Measurements from ENCODE around the gene ZNF333.
"Not testable (repeated sequence)": the region's sequence is repeated elsewhere in the genome, so short reads cannot be mapped to it uniquely, and the experiment has no call there.

The ZNF333 gene

DNA sequence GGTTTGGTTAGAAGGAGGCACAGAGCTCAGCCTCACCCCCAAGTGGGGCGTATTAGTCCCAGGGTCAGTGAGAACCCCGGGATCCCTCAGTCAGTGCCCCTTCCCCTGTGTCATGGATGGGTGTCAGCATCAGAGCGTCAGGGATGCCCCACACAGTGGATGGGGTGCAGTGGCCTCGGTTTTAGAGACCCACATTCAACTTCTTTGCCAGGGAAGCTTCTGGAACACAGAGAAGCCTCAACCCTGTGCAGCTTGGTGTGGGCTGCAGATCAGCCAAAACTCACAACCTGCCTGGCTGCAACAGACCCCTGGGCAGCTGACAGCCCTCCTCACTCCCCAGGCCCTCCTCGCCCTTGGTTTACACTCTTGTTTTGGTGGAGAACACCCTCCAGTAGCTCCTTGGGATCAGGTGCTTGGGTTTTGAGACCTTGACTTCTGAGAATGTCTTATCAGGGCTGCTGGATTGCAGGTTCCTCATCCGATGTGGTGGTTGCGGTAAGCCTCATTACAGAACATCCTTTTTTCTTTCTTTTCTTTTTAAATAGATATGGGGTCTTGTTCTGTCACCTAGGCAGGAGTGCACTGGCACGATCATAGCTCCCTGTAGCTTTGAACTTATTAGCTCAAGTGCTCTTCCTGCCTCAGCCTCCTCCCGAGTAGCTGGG, 11.0 kb downstream of the ZNF333 start:
- no peak for DNase-seq

DNA sequence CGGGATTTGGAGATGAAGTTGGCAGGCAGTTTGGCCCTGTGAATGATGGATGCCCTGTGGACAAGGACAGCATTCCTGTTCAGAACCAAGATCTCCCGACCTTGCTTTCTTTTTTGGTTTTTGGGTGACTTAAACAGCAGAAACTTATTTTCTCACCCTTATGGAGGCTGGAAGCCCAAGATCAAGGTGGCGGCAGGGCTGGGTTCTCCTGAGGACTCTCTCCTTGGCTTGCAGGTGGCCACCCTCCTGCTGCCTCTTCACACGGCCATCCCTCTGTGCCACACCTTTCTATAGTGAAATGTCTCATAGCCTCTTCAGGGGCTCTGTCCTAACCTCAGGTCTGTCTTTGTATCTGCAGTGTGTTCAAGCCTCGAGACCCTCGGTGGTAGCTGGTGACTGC, 14.0 kb downstream of the ZNF333 start:
- DNase-seq: no peak

DNA sequence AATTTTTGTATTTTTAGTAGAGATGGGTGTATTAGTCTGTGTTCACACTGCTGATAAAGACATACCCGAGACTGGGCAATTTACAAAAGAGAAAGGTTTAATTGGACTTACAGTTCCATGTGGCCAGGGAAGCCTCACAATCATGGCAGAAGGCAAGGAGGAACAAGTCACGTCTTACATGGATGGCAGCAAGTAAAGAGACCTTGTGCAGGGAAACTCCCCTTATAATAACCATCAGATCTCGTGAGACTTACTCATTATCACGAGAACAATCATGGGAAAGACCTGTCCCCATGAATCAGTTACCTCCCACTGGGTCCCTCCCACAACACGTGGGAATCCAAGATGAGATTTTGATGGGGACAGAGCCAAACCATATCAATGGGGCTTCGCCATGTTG, 14.6 kb downstream of the ZNF333 start:
- no peak for DNase-seq

DNA sequence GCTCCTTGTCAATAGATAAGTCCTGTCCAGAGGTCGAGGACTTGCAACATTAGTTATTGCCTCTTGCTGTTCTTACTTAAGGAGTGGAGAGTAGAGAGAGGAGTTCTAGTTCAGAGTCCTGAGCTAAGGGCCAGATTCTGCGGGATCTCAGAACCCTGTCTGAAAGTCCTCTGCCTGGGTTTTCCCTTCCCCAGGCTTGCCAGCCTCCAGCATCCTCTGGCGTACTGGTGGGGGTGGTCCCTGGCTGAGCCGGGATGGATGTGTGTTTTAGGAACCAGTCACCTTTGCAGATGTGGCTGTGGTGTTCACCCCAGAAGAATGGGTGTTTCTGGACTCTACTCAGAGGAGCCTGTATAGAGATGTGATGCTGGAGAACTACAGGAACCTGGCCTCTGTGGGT, 26.0 kb downstream of the ZNF333 start:
- DNase-seq: no peak

DNA sequence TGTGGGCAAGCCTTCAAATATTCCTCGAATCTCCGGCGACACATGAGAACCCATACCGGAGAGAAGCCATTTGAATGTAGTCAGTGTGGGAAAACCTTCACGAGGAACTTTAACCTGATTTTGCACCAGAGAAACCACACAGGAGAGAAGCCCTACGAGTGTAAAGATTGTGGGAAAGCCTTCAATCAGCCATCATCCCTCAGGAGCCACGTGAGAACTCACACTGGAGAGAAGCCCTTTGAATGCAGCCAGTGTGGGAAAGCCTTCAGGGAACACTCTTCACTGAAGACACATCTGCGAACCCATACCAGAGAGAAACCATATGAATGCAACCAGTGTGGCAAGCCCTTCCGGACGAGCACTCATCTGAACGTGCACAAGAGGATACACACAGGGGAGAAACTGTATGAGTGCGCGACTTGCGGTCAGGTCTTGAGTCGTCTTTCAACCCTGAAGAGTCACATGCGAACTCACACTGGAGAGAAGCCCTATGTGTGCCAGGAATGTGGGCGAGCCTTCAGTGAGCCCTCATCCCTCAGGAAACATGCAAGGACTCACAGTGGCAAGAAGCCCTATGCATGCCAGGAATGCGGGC, 28.8 kb downstream of the ZNF333 start:
- no peak for DNase-seq

DNA sequence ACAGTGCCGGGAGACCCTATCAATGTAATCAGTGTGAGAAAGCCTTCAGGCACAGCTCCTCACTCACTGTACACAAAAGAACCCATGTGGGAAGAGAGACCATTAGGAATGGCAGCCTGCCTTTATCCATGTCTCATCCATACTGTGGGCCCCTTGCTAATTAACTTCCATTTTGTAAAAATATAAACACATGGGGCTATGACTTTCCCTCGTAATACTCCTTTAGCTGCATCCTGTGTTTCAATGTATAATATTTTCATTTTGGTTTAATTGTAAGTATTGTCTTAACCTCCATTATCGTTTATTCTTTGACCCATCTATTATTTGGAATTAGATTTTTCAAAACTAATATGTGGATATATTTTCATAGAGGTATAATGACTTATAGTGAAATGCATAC, 29.3 kb downstream of the ZNF333 start:
- DNase-seq: no peak

DNA sequence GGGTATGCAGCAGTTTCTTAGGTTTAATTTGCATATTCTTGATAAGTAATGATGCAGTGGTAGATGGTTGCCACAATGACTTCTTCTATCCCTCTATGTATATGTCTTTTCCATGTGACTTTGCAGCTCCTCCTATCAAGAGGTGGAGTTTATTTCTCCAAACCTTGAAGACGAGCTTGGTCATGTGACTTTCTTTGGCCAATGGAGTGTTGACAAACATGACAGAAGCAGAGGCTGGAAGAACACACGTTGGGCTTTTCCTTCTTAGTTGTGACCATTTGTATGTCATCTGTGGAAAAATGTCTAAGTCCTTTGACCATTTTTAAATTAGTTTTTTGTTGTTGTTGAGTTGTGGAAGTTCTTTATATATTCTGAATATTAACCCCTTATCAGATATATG, 32.3 kb downstream of the ZNF333 start:
- DNase-seq: no peak

DNA sequence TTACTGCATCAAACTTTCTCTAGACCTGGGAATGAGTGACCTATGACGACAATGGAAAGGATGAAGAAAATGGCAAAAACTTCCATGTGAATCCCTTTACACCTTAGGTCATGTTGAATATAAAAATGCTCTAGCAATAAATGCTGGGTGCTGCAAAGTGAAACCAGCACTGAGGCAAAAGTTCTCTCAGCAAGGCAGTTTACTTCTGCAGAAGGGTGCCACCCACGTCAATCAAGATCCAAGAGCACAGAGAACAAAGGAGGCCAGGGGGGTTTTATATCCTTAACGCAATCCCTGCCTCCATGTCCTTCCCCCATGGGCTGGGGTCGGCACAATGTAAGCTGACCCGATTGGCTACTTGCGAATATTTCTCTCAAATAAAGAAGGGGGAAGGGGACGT, 38.7 kb downstream of the ZNF333 start:
- no peak for DNase-seq

DNA sequence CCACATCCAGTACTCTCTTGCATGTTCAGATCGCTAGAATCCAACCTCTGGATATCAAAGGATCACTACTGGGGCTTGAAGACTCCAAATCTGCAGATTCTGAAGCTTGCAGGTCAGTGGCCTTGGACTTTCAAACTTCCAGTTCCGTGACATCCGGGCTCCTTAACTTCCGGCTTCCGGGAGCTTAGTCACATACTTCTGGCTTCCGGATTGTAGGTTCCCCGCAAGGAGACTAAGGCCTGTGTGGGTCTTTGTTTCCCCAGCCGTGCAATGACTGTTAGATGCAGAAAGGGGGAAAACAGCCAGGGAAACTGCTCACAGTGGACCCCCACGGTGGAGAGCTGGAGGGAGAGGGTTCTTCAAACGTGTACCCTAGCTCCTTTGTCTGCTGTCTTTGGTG, 41.4 kb downstream of the ZNF333 start:
- DNase-seq: no peak

DNA sequence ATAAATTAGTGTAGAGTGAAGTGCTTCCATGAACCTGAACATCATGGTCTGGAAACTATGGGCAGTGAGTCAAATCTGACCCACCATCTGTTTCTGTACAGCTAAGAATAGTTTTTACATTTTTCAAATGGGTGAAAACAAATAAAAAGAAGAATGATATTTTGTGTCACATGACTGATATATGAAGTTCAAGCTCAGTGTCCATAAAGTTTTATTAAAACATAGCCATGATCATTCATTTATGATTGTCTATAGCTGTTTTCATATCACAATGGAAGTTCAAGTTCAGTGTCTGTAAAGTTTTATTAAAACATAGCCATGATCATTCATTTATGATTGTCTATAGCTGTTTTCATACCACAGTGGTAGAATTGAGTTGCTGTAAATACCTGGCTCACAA, 42.7 kb downstream of the ZNF333 start:
- DNase-seq: no peak

DNA sequence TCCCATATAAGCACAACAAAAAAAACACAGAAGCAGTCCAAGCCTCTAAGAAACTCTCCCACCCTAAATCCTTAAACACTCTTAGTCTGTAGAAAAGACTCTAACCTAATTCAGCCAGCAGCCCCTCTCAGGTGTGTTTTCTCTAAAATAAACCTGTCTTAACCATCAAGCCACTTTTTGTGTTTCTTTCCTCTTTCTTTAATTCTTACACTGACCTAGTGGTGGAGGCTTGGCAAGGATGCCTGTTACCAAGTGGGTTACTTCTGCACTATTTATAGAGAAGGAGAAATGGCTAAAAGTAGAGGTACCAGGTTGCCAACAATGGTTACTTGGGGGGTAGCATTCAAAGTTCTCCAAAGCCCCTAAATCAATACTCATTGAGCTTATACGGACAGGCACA, 43.7 kb downstream of the ZNF333 start:
- no peak for DNase-seq

DNA sequence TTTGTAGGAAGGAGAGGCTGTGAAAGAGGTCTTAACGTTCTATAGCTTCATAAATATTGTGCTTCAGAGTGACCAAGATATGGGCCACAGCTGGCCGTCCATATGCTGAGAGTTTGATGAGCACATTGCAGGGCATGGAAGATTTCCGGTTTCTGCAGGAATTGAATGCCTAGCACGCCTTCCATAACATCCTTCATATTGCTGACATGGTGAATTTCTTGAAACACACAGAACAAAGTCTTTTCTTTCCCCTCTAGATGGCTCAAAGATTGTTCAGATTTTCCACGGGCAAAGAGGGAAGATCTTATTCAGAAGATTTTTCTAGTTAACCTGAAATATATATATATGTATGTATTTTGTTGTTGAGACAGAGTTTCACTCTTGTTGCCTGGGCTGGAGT, 46.1 kb downstream of the ZNF333 start:
- DNase-seq: no peak

DNA sequence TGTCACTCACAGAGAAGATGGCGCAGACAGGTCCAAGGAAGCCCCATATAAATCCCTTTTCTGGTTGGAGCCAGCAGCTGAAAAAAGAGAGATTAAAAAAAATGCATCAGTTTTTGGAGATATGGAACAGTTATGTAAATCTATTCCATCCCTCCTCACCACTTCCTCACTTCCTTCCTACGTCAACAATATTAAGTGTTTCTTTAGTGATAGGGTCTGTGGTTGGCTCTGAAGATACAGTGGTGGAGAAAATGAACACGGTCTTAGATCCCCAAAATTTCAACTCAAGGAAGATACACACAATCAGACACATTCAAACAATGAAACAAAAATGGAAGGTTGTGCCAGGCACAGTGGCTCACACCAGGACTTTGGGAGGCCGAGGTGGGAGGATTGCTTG, 57.0 kb downstream of the ZNF333 start:
- DNase-seq: no peak

DNA sequence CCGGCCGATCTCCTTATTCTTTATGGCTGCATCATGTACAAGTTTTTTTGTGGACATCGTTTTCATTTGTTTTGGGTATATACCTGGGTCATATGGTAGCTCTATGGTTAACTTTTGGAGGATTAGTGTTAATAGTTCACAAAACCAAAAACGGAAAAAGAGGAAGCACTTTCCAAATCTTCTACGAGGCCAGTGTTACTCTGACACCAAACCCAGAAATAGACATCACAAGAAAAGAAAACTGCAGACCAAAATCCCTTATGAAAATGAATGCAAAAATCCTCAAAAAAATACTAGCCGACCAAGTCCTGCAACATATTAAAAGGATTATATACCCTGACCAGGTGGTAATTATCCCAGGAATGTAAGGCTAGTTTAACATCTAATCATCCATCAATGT, 58.8 kb downstream of the ZNF333 start:
- no peak for DNase-seq

DNA sequence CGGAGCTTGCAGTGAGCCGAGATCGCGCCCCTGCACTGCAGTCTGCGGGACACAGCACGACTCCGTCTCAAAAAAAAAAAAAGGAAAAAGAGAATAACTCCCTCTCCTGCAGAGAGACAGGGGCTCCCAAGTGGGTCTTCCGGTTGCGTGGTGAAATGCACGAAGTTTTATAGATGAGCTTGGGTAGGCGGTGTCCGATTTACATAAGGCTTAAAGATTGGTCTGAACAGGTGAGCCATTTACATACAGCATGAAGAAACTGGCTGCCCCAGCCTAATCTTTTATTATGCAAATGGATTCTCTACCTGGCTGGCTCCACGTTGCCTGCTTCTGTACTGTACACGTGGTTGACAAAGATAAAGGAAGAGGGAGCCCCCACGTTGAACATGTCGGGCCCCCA, 69.0 kb downstream of the ZNF333 start:
- no peak for DNase-seq

DNA sequence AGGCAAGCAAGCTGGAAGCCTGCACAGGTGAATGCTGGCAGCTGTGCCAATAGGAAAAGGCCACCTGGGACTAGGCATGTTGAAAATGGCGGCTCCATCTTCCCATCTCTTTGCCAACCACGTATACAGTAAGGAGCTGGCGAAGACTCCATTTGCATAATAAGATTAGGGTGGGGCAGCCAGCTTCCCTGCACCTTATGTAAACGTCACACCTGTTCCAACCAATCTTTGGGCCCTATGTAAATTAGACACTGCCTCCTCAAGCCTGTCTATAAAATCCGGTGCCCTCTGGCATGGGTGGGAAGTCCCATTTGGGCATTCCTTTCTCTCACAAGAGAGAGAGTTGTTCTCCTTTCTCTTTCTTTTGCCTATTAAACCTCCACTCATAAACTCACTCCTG, 71.8 kb downstream of the ZNF333 start:
- DNase-seq: no peak

DNA sequence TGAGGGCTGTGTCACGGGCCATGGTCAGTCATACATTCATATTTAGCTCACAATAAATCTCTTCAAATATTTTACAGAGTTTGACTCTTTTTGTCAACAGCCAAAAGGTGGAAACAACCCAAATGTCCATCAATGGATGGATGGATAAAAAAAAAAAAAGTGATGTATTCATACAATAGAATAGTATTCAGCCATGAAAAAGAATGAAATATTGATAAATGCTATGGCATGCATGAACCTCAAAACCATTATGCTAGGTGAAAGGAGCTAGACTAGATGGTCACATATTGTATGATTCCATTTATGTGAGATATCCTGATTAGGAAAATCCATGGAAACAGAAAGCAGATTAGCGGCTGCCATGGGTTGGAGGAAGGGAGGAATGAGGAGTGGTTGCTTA, 72.3 kb downstream of the ZNF333 start:
- DNase-seq: no peak

DNA sequence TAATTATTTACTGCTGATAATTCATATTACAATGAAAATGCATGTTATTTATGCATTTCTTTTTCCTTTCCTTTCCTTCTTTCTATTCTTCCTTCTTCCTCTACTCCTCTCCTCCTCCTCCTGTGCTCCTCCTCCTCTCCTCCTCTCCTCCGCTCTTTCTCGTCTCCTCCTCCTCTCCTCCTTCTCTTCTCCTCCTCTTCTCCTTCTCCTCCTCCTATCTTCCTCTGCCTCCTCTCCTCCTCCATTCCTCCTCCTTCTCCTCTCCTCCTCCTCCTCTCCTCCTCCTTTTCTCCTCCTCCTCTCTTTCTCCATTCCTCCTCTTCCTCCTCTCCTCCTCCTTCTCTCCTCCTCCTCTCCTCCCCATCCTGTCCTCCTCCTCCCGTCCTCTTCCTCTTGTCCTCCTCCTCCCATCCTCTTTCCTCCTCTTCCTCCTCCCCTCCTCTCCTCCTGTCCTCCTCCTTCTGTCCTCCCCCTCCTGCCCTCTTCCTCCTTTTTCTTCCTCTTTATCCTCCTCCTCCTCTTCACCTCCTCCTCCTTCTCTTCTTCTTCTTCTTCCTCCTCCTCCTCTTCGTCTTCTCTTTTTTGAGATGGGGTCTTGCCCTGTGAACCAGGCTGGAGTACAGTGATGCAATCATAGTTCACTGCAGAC, 73.8 kb downstream of the ZNF333 start:
- no peak for DNase-seq

DNA sequence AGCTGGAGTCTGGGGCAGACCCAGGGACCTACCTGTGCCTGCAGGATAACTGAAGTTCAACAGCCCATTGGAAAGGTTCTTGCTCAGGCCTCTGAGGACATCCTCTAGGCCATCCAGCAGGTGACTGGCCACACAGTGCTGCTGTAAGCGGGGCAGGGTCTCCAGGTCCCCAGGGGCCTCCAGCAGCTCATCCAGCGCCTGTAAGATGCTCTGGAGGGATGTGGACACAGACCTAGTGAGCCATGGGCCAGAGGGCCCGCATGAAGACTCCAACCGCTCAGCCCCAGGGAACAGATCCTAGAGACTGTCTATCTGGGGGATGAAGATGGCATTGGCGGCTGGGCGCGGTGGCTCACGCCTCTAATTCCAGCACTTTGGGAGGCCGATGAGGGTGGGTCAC, 74.6 kb downstream of the ZNF333 start:
- DNase-seq: no peak

DNA sequence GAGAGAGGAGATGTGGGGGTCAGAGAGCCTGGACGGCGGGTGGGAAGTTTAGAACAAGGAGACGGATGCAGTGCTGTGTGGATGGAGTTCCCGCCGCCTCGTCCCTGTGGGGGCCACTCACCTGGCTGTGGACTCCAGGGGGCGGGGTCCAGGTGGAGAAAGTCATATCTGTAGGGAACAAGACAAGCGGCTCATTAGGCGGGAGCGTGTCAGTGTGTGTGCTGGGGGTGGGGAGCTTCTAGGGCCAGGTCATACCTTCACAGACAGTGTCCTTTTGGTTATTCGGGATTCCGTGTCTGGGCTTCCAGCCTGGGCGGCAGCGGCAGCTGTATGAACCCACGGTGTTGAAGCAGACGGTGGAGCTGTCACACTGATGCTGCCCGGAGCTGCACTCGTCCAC, 75.6 kb downstream of the ZNF333 start:
- not testable (repeated sequence) for DNase-seq

DNA sequence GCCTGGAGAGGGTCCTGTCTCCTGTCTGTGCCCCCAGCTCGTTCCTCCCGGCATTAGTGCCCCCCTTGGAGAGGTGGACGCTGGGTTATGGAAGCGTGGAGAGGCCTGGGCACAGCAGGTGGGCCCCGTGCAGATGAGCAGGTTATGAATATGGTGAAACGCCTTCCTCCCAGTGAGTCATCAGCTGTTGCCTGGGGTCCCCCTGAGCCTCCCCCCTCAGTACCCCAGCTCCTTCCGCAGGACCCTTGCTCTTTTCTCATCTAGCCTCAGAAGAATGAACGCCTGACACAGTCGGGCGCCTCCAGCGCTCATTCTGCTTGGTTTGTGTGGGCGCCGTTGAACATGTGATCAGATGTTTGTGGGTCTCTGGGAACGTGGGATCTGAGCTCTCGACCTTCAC, 76.0 kb downstream of the ZNF333 start:
- not testable (repeated sequence) for DNase-seq

DNA sequence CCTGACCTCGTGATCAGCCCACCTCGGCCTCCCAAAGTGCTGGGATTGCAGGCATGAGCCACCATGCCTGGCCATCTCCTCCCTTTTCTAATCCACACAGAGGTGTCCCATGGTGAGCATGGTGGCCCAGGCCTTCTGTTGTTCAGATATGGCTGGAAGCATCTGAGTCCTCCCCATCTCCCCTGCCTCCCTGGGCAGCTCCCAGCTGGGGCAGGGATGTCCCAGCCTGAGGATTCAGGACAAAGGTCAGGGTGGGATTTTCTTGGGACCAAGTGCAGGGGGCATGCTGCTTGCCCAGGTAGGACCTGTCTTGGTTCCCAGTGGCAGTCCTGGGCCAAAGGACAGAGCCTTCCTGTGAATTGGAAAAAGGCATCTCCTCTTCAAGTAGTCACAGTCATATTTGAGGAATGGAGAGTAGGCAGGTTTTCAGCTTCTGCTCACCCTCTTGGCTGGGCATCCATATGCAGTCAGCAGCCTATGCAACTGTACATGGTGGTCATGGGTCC, 77.7 kb downstream of the ZNF333 start:
- DNase-seq: no peak

DNA sequence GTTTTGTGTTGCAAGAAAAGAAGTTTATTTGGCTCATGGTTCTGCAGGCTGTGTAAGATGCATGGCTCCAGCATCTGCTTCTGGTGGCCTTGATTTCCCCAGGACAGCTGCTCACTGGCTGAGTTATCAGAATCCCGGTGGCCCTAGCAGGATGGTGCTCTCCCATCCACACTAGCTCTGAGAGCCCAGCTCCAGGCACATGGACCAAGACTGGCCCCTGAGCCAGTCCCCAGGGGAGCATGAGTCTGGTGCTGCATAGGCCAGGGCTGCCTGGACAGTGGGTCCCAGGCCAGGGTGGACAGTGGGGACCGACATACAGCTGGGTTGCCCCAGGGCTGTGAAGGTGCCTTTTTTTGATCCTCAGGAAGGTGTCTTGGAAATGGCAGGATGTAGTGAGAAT, 78.2 kb downstream of the ZNF333 start:
- DNase-seq: no peak

DNA sequence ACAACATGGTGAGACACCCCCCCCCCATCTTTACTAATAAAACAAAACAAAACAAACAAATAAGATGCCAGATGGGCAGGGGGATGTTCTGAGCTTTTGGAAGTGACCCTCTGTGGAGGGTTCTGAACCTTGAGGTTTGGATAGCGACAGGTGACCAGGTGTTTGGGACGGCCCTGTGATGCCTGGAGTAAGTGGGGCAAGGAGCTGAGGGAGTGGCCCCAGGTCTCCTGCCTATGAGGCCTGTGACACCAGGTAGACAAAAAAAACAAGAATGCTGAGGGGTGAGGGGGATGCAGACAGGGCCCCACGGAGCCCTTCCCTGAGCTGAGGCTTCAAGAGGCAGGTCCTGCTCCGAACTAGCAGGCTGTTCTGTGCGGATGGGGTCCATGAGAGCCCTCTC, 79.4 kb downstream of the ZNF333 start:
- DNase-seq: no peak

DNA sequence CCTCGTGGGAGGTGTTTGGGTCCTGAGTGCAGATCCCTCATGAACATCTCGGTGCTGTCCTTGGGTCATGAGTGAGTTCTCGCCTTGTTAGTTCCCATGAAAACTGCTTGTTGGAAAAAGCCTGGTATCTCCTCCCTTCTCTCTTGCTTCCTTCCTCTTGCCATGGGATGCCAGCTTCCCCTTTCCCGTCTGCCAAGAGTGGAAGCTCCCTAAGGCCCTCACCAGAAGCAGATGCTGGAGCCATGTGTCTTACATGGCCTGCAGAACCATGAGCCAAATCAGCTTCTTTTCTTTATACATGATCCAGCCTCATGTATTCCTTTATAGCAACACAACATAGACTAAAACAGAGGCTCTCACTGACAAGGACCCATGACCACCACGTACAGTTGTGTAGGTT, 80.3 kb downstream of the ZNF333 start:
- no peak for DNase-seq

Measured in NCI-H2227 treated with DMSO at 0.1 percent for 48 hours (cell line).